Measurements from ENCODE around the gene SYT1.
"Not testable (repeated sequence)": the region's sequence is repeated elsewhere in the genome, so short reads cannot be mapped to it uniquely, and the experiment has no call there.

Gene SYT1

DNA sequence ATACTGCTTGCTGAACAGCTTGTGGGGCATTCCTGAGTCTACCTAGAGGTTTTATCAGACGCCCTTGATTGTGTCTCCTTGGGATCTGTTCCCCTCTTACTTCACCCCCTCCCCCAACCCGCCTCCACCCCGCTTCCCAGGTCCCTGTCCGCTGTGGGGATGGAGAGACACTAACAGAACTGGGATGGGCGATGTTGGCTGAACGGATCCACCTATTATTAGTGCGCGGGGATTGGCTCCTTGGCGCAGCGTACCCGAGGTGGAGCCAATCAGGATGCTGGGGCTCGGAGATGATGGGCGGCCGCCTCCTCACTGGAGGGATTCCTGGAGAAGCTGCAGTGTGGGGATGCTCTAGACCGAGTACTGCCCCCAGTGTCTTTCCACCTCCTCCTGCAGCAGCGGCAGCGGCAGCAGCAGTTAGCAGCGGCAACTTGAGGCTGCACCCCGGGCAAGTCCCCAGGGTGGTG, at the start of gene SYT1:
SYT1 (plus strand) TSS at position 372 of the 467 bp plus-strand sequence.
- DNase-seq, result no peak

DNA sequence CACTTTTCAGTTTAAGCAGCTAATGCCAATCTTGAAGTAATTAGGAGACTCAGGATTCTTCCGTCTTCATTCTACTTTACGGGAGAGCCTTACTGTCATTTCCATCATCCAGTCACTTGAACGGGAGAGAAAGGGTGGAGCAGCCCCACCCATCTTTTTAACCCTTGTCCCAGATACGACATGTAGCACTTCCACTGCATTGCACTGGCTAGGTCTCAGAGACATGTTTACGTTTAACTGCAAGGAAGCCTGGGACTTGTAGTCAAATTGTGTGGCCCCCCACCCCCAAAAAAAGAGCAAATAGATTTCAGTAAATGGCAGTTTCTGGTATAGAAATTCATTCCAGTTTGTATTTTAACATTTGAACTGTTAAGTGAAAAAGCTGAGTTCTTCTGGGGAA, 46.1 kb upstream of the SYT1 start:
- DNase-seq, result no peak

- DNase-seq, result no peak
Measured at GRCh38 chr12:78820946-78821345, 43.6 kb upstream of the SYT1 start.

DNA sequence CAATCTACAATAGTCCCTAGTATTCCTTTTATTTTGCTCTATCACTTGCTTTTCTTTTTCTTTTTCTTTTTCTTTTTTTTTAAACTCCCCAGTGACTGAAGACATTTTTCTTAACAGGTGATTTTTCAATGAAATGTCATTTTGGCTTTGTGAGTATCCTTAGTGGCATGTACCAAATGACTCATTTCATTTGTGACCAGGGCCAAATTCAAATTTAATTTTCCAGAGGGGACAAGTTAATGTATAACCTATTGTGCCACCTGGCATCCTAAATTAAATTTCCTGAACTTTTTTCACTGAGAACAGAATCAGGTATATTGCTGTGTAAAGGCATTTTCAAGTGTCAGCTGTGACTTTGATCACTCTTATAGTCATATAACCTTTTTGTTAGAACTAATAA, 39.7 kb upstream of the SYT1 start:
- DNase-seq, result no peak

- DNase-seq, result no peak
Measured at GRCh38 chr12:78829690-78830089, 34.9 kb upstream of the SYT1 start.

DNA sequence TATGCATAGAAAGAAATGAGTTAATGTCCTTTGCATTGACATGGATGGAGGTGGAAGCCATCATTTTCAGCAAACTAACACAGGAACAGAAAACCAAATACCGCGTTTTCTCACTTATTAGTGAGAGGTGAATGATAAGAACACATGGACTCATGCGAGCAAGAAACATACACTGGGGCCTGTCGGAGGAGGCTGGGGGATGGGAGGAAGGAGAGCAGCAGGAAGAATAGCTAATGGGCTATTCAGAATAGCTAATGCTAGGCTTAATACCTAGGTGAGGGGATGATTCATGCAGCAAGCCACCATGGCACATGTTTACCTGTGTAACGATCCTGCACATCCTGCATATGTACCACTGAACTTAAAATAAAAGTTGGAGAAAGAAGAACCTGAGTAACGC, 29.1 kb upstream of the SYT1 start:
- DNase-seq, result no peak

- DNase-seq, result not testable (repeated sequence)
Measured at GRCh38 chr12:78840518-78841019, 24.0 kb upstream of the SYT1 start.

DNA sequence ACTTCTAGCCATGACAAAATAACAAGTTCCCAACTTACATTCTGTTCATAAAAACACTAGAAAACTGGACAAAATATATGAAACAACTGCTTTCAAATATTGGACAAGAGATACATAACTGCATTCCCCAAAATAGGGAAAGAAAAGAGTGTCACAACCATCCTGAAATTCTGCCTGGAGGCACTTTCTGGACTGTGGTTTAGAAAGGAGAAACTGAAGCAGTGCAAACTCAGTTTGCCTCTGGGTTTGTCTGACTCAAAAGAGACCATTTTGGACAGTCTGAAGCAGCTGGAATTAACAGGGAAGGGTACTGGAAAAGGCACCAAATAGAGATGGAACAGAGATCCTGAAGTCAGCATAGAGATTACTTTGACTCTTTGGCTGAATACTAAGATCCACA, 11.3 kb upstream of the SYT1 start:
- DNase-seq, result no peak

DNA sequence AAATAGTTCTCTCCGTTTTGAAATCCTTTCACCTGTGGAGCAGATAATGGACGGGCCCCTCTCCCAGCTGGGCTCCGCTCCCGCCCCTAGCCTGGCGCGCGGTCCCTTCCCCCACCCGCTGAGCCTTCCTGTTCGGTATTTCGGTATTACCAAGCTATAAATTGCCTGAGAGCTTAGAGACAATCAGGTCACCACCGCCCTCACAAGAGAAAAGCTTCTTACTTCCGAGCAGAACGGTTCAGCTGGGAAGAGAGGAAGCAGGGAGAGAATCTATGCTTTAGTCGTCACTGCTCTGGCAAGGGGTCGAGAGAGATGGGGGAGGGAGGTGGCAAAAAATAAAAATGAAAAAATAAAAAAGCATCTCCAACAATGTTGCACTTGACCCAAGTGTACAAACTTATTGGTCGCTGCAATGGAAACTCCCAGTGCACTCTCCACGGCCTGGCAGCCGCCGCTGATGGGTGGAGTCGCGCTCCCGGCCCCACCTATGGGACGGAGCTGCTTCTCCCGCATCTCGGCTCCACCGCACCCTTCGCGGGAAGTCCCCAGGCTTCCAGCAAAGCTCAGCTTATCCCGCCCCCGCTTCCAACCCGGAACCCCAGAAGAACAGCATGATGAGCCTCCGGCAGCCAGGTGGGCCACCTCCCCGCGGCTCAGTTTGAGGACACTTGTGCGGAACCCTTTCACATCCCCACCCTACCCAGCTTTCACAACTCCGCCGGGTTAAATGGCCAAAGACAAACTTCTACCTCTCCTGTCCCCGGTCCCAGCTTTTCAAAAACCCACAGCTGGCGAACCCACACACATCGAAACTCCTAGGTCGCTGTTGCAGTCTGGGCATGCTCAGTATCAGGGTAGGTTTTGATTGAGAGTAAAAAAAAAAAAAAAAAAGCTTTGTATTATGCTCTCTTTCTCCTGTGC, 832 bp upstream of the SYT1 start:
- DNase-seq, result peak; percentile 5

GRCh38 chr12:78864870-78865463, 393 bp downstream of the SYT1 start:
- DNase-seq, result no peak

DNA sequence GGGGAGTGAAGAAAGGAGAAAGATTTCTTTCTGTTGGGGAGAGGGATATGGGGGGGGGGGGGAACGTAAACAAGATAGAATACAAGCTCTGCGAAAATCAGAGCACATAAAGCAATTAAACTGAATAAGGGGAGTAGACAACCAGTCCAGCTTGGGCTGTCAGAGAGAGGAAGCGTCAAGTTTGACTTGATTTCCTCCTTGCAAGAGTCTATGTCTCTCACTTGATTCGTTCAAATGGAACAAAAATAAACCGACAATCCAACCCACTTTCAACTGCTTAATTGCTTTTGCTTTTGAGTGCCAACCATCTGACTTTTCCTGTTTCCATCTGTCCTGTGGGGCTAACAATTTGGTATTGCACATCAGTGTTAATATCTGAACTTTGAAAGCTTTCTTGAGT, 942 bp downstream of the SYT1 start:
- no peak for DNase-seq

- DNase-seq, result no peak
Measured at GRCh38 chr12:78866518-78866917, 1.9 kb downstream of the SYT1 start.

DNA sequence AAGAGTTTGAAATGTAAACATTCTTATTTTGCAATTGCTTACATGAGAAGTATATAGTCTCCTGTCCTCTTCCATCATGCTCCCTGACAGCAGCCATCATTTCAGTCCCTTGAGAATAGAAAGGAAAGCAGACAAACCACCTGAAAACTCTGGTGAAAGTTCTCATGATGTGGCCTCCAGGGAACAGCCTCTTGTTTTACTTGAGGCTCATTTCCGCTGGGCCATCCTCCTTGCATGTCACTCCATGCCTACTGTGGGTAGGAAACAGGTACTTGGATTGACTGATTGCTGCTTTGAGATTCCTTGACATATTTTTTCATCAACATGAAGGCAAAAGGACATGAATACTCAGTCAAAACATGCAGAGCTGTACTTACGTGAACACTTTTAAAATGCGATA, 6.0 kb downstream of the SYT1 start:
- no peak for DNase-seq

DNA sequence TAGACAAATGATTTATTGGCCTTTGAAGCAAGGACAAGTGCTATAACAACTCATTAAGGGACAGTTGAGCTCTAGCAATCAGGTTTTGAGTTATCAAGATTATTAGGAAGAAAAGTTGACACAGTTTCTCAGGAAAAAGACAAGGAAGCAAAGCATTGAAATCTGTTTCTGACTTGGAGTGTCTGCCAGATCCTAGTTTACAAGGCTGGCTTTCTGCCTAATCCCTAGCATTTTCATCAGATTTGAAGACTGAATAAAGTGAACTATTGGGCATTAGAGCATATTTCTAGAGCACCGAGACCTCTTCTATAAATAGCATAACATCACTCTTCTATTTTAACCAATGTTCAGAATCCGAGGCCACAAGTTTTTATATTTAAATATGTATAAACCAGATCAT, 7.0 kb downstream of the SYT1 start:
- no peak for DNase-seq

GRCh38 chr12:78878459-78878858, 13.9 kb downstream of the SYT1 start:
- no peak for DNase-seq

GRCh38 chr12:78878866-78879265, 14.3 kb downstream of the SYT1 start:
- no peak for DNase-seq

DNA sequence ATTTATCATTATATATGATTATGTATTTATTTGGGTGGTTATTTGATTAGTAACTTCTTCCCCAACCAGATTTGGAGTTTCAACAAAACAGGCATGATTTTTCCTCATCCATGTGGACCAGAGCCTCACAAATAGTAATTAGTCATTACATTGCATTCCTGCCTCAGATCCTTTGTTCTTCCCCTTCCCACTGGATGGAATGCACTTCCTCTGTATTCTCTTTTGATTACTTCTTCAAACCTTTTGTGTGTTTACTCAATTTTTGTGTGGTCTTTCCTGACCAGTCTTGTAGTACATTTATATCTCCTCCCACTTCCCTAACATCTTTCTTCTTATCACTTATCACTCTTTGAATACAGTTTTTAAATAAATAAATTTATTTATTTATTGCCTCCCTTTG, 15.5 kb downstream of the SYT1 start:
- DNase-seq, result no peak

DNA sequence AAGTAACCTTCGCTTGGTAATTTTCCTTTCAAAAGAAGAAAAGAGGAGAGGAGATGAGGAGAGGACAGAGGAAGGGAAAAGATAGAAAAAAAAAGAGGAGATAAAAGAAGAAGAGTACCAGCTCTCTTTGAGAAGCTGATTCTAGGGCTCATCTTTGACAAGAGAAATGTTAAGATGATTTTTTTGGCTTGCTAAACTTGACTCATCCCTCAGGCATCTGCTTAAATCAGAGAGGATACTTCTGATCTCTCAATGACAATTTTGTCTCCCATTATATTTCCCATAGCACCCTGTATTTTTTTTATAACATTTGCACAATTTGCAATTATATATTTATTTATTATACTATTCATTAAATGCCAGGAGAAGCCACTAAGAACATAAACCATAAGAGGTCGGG, 17.1 kb downstream of the SYT1 start:
- DNase-seq, result no peak

DNA sequence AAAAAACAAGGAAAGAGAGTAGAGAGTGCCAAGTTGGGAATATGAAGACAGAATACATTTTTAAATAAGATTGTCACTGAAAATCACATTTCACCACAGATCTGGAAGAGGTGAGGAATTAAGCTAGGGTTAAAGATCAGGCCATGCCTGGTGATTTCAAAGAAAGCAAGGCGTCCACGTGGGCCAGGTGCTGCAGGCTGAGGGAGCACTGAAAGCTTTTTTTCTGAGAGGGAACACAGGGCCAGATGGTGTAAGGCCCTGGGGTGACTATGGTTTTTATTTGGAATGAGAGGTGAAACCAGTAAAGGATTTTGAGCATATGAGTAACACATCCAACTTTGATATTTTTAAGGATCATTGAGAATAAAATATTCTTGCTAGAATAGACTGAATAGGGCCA, 20.9 kb downstream of the SYT1 start:
- DNase-seq, result no peak

GRCh38 chr12:78886719-78887407, 22.3 kb downstream of the SYT1 start:
- DNase-seq, result no peak

- DNase-seq, result no peak
Measured at GRCh38 chr12:78887444-78887843, 22.9 kb downstream of the SYT1 start.

DNA sequence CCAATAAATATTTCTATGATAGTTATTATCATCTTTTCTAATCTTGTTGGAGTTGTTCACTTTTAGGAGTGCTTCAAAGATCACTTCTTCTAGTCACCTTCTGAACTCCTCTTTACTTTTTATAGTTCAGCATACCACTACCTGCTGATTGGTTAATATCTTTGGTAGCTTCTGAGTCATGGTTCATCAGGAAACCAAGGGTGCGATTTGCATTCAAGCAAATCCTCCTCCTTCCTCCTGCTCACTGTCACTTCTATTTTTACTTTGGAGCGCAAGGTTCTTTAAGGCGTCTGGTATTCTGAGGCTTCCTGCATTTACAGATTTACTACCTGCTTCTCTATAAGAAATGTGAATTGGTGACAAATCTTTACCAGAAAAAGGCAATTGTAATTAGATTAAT, 24.0 kb downstream of the SYT1 start:
- DNase-seq, result no peak

DNA sequence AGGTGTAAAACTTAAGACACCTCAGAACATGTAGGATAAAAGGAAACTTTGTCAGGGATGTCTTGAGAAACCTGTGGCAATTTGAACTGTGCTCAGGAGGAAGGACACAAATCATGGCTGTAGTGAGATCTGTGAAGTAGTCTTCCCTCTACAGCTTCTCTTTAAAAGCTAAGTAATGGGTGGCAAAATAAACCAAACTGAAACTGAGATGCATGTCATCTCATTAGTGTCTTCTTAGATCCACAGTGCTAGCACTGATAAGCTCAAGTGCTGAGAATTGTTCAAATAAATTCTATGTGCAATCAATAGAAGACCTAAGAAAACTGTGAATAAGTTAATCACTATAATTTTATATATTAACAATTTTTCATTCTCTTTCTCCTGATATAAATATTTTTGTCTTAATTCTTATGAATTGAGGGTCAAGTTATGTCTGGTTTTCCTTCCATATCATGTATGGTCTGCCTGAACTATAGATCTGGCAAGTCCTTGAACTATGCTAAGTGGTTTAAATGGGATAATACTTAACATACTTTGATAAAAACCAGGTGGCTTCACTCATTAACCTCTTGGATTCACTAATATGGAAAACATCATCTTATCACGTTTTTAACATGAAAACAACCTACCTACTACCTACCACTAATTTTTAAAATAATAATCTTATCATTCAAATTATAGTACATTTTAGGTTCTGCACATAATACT, 27.2 kb downstream of the SYT1 start:
- DNase-seq, result no peak
